GM21526 (cell line): Measurements from ENCODE around the gene CRNKL1.

ENCODE experiments used
- ATAC-seq: cut with Tn5 transposase; IDR thresholded peaks from one replicate; pipeline ENCODE4 v1.9.1; 2021; ENCODE audit warnings: moderate library complexity; ENCODE audit not compliant: unreplicated experiment, low FRiP score

Gene CRNKL1

DNA sequence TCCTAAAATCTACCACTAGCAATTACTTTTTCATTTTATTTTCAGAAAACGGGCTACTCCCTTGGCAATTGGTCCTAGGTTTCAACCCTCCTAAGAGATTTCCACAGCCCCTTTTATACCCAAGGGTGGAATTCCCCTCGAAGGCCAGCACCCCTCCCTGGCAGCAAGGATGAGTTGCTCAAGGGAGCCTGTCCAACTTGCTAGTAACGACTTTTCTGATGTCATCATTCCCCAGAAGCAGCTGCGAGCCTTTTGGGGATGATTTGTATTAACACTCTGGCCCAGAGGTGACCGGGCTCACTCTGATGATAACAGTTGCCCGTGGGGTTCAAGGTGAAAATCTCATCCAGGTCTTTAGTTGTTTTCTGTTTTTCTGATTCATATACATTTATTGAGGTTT lies 65.8 kb downstream of the CRNKL1 start:
- ATAC-seq: no peak
